Measurements from ENCODE around the gene OFD1.

The OFD1 gene

GRCh38 chrX:13703589-13703988 is 31.0 kb upstream of the OFD1 start:
- no peak for TF ChIP-seq CTCF (conservative IDR thresholded peaks at IDR 0.05; ENCODE audit: low read length)
- H3K4me3 ChIP-seq (ENCODE audit: low read length) = no peak overlapping the region
- no peak for DNase-seq (ENCODE audit: low read depth)

GRCh38 chrX:13711141-13711540 is 23.4 kb upstream of the OFD1 start:
- DNase-seq (ENCODE audit: low read depth) = no peak
- H3K4me3 ChIP-seq (ENCODE audit: low read length) = no peak overlapping the region
- TF ChIP-seq CTCF (conservative IDR thresholded peaks at IDR 0.05; ENCODE audit: low read length) = no peak

- no peak overlapping the region for H3K4me3 ChIP-seq (ENCODE audit: low read length)
- TF ChIP-seq CTCF (conservative IDR thresholded peaks at IDR 0.05; ENCODE audit: low read length) = no peak
- DNase-seq (ENCODE audit: low read depth) = no peak
Observed at GRCh38 chrX:13716455-13716854, 18.1 kb upstream of the OFD1 start.

- no peak for TF ChIP-seq CTCF (conservative IDR thresholded peaks at IDR 0.05; ENCODE audit: low read length)
- no peak overlapping the region for H3K4me3 ChIP-seq (ENCODE audit: low read length)
- no peak for DNase-seq (ENCODE audit: low read depth)
Observed at GRCh38 chrX:13716905-13717304, 17.6 kb upstream of the OFD1 start.

- TF ChIP-seq CTCF (conservative IDR thresholded peaks at IDR 0.05; ENCODE audit: low read length) = no peak
- H3K4me3 ChIP-seq (ENCODE audit: low read length) = no peak overlapping the region
- DNase-seq (ENCODE audit: low read depth) = peak; percentile 78
Observed at GRCh38 chrX:13717700-13718472, 16.7 kb upstream of the OFD1 start.

- TF ChIP-seq CTCF (conservative IDR thresholded peaks at IDR 0.05; ENCODE audit: low read length) = no peak
- DNase-seq (ENCODE audit: low read depth) = no peak
- H3K4me3 ChIP-seq (ENCODE audit: low read length) = no peak overlapping the region
Observed at GRCh38 chrX:13719192-13719856, 15.2 kb upstream of the OFD1 start.

GRCh38 chrX:13721371-13721770 is 13.2 kb upstream of the OFD1 start:
- DNase-seq (ENCODE audit: low read depth) = no peak
- no peak for TF ChIP-seq CTCF (conservative IDR thresholded peaks at IDR 0.05; ENCODE audit: low read length)
- H3K4me3 ChIP-seq (ENCODE audit: low read length) = no peak overlapping the region
